HepG2 (cell line): Measurements from ENCODE around the gene SMTNL2. TPM values are rescaled to one million over a fixed set of nuclear protein-coding genes. Genes with fewer than 3 reads are reported as not detected.
"Not testable (repeated sequence)": the region's sequence is repeated elsewhere in the genome, so short reads cannot be mapped to it uniquely, and the experiment has no call there.

Experiments
- ATAC-seq: fragments of 200-7000 bp; cut with Tn5 transposase; 3 replicates; pipeline ENCODE4 v1.9.1; 2020; ENCODE audit warnings: mild to moderate bottlenecking, moderate library complexity
- BruUV-seq: library from RNA; stranded (reverse); fragments of 400-500 nt; replicated peaks from 2 replicates; lab custom pipeline; 2021; lab: Mats Ljungman, UMichigan
- CTCF ChIA-PET: fragments of 300-600 bp; formaldehyde crosslinking; extraction: SDS; loops from one replicate; lab custom pipeline; 2021; ENCODE audit warnings: low total read pairs, inconsistent platforms, low intra/inter-chr PET ratio; lab: Yijun Ruan, JAX
- POLR2A ChIA-PET: fragments of 350-600 bp; sonication (Branson Sonifier 250); formaldehyde crosslinking; loops from one replicate; lab custom pipeline; 2020; ENCODE audit warnings: antibody characterized with exemption, inconsistent platforms; lab: Yijun Ruan, JAX
- DNase-seq: peaks from one replicate; pipeline ENCODE4 v3.0.0-alpha.2; 2015; ENCODE audit warnings: low spot score
- FAIRE-seq: peaks from 3 replicates; lab custom pipeline; 2011; peaks lifted over from hg19 to GRCh38; lab: Jason Lieb, UNC
- H2AFZ ChIP-seq: one replicate; pipeline ENCODE4 v1.6.1; 2011; ENCODE audit warnings: low read length, inconsistent platforms
- H3K27ac ChIP-seq: fragments of 300-600 bp; 3 replicates; pipeline ENCODE4 v1.8.0; 2011; ENCODE audit warnings: mixed run types, mild to moderate bottlenecking, mixed read lengths, low read length, inconsistent platforms; ENCODE audit not compliant: insufficient read depth; ENCODE audit errors: extremely low read length
- H3K27me3 ChIP-seq, 2 experiments: fragments of 200-600 bp in 1 of 2; 2 replicates in 1 of 2; 3 replicates in 1 of 2; pipeline versions ENCODE4 v1.6.0 to v1.8.0; 2011; ENCODE audit warnings: low read length in 2 of 2, mild to moderate bottlenecking in 2 of 2, moderate library complexity in 2 of 2, inconsistent platforms in 1 of 2; ENCODE audit not compliant: insufficient read depth in 2 of 2, control insufficient read depth in 1 of 2
- H3K36me3 ChIP-seq, 2 experiments: fragments of 200-600 bp in 1 of 2; replicated peaks in 1 of 2; 2 replicates in 1 of 2; 3 replicates in 1 of 2; pipeline versions ENCODE4 v1.5.1 to v1.8.0; 2011; ENCODE audit warnings: low read length in 2 of 2, inconsistent platforms in 1 of 2; ENCODE audit not compliant: insufficient read depth in 2 of 2, control insufficient read depth in 1 of 2
- H3K4me1 ChIP-seq: 2 replicates; pipeline ENCODE4 v1.5.1; 2012; ENCODE audit warnings: low read length, inconsistent platforms; ENCODE audit not compliant: insufficient read depth
- H3K4me2 ChIP-seq: 2 replicates; pipeline ENCODE4 v1.6.0; 2011; ENCODE audit warnings: low read depth, low read length, inconsistent platforms
- H3K4me3 ChIP-seq, 3 experiments: fragments of 200-600 bp in 1 of 3; sonication (generic), shearing (Covaris generic) in 1 of 3; replicated peaks in 1 of 3; 2 replicates each; pipeline ENCODE4 v1.5.1; 2011 to 2016; ENCODE audit warnings: low read length in 3 of 3, inconsistent platforms in 2 of 3, low read depth in 2 of 3, mild to moderate bottlenecking in 2 of 3, control low read depth in 1 of 3, mixed read lengths in 1 of 3; ENCODE audit not compliant: insufficient read depth in 1 of 3
- H3K79me2 ChIP-seq: one replicate; pipeline ENCODE4 v1.6.1; 2011; ENCODE audit warnings: low read length, inconsistent platforms; ENCODE audit not compliant: insufficient read depth
- H3K9ac ChIP-seq: 2 replicates; pipeline ENCODE4 v1.6.0; 2011; ENCODE audit warnings: mild to moderate bottlenecking, low read depth, low read length, inconsistent platforms; ENCODE audit not compliant: insufficient read depth
- H3K9me3 ChIP-seq: 2 replicates; pipeline ENCODE4 v1.5.1; 2012; ENCODE audit warnings: mild to moderate bottlenecking, low read length
- H4K20me1 ChIP-seq: 2 replicates; pipeline ENCODE4 v1.6.0; 2011; ENCODE audit warnings: inconsistent platforms, mild to moderate bottlenecking, low read length, moderate library complexity; ENCODE audit not compliant: insufficient read depth
- AHDC1 ChIP-seq: sonication (generic); formaldehyde crosslinking; IDR thresholded peaks from 2 replicates; pipeline ENCODE4 v1.5.1; 2020; ENCODE audit warnings: mild to moderate bottlenecking, missing genetic modification reagents, borderline replicate concordance
- WGBS: methylation state at CpG from one replicate; pipeline ENCODE4 v1.1.6; 2017; ENCODE audit warnings: low lambda C conversion rate; 5-methylcytosine and 5-hydroxymethylcytosine counted together
- in situ Hi-C: cut with HindIII; loops from 2 replicates; pipeline ENCODE4 v1.10.0; 2017; ENCODE audit warnings: low pct_unique_long_range_greater_than_20kb; ENCODE audit not compliant: extremely low pct_ligation_motif_present
- intact Hi-C: fragments of 100-400 bp; cut with micrococcal nuclease; formaldehyde crosslinking; loops from one replicate; pipeline ENCODE4 v1.10.0; 2022; ENCODE audit not compliant: unreplicated experiment
- polyA plus RNA-seq, 8 experiments: library from polyadenylated mRNA; depleted of rRNA in 3 of 8; stranded (reverse) in 7 of 8; unstranded in 1 of 8; fragments of >200 nt; fragmentation: Illumina TruSeq in 4 of 8; extraction: Trizol in 4 of 8; gene quantifications; 2 replicates each; pipeline versions ENCODE4 v1.2.1 to v1.2.3, GENCODE V29; 2011 to 2016; ENCODE audit warnings: low read depth in 4 of 8, missing spikeins in 1 of 8, mixed read lengths in 1 of 8; ENCODE audit not compliant: insufficient read depth in 1 of 8
- total RNA-seq, 5 experiments: library from RNA; depleted of rRNA; stranded (reverse); fragments of >200 nt; fragmentation: Illumina TruSeq; extraction: Trizol; gene quantifications; 2 replicates each; pipeline ENCODE4 v1.2.3, GENCODE V29; 2016; ENCODE audit warnings: low read depth in 1 of 5

Gene SMTNL2
- total and polyA plus RNA-seq, 2 of the 13 experiments (the other 11 are each of a cell fraction or from before 2014, with no cell fraction given), result 0.41 to 5.1 TPM

DNA sequence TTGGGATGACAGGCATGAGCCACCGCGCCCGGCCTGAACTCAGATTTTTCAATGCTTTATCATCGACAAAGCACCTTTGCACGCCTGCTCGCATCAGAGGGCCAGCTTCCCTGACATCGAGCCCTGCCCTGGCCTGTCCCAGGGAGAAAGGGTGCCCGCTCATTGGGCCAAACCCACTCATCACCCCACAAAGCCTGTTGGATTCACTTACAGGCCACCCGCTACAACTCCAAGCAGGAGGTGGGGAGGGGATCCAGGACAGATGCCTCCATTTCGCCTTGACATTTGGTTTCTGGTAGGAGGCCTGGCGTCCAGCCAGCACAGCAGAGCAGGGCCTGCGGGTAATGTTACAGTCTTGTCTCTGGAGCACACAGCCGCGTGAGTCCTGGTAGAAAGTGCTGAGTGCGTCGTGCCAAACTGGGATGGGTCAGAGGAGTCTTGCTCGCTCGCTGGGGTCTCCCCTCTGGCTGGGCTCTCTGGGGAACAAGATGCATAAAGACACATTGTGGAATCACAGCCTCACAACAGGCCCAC lies 19.8 kb downstream of the SMTNL2 start (continued):
- no peak for TF ChIP-seq AHDC1

DNA sequence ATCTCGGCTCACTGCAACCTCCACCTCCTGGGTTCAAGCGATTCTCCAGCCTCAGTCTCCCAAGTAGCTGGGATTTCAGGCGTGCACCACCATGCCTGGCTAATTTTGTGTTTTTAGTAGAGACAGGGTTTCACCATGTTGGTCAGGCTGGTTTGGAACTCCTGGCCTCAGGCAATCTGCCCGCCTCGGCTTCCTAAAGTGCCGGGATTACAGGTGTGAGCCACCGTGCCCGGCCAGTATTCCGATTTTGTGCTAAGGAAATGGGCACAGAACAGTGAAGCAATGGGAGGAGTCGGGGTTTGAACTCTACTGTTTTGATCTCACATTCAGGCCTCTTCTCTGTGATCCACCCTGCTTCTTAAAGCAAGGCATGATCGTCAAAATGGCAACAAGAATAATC lies 20.4 kb downstream of the SMTNL2 start:
- ATAC-seq, H2AFZ ChIP-seq, H3K4me2 ChIP-seq, H3K36me3 ChIP-seq, H3K79me2 ChIP-seq, H3K4me3 ChIP-seq, H4K20me1 ChIP-seq, H3K9ac ChIP-seq, in situ Hi-C loops, FAIRE-seq, H3K9me3 ChIP-seq, CTCF ChIA-PET, POLR2A ChIA-PET, intact Hi-C loops, DNase-seq, BruUV-seq, H3K27ac ChIP-seq, H3K27me3 ChIP-seq: not testable (repeated sequence)
- 77% methylated on average over 8 of the region's 11 CpGs for WGBS
- peaks cover 60% of the 10 kb centered on the region for H3K4me1 ChIP-seq
